Erythroblast (primary cell): ENCODE results near the gene CDX1.

Source experiments
- GATA1 ChIP-seq: IDR thresholded peaks from 2 replicates; pipeline ENCODE4 v1.6.1; 2011; ENCODE audit warnings: low read depth, mild to moderate bottlenecking, control low read depth, low read length, moderate library complexity
- POLR2A ChIP-seq: IDR thresholded peaks from 2 replicates; pipeline ENCODE4 v1.6.1; 2011; ENCODE audit warnings: mild to moderate bottlenecking, low read length

DNA sequence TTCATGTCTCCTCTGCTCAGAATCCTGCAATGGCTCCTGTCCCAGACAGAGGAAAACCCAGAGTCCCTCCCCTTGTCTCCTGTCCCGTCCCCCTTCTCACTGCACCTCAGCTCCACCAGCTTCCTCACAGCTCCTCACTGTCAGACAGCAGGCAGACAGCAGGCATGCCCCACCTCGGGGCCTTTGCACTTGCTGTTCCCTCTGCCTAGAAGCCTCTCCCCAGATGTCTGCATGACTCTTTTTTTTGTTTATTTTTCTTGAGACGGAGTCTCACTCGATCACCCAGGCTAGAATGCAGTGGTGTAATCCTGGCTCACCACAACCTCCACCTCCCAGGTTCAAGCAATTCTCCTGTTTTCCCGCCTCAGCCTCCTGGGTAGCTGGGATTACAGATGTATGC lies 14.4 kb downstream of the CDX1 start:
- no peak for TF ChIP-seq POLR2A
- TF ChIP-seq GATA1 = no peak
